ENCODE data around the gene CKAP4. TPM values are rescaled to one million over a fixed set of nuclear protein-coding genes. Genes with fewer than 3 reads are reported as not detected.

The CKAP4 gene
- polyA plus RNA-seq, 2 of the 4 experiments (the other 2 are of a cell fraction) = 70.4 to 108 TPM

DNA sequence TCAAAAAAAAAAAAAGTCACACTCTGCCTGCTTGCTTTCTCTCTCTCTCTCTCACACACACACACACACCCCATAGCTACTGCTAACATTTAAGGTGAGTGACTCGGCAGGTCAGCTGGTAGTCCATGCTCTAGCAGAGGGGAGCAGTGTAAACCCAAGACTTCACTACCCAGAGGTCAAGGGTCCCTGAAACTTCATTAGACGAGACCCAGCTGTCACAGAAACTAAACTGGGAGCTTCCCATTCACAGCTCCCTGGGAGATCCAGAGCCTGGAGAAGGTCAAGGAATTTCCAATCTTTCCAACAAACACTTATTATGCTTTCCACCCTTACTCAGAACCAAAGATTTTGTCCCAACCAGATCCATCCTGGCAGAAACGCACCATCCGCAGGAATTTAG, 33.2 kb downstream of the CKAP4 start:
- TF ChIP-seq ZNF302 (CRISPR knock-in tag; IDR thresholded peaks at IDR 0.05) (no peak), BHLHE40 (IDR thresholded peaks at IDR 0.05; ENCODE audit: low read depth, low read length) (no peak), HOXA7 (CRISPR knock-in tag; IDR thresholded peaks at IDR 0.05) (no peak), FOSL2 (IDR thresholded peaks at IDR 0.05) (no peak), FOSL2 (CRISPR knock-in tag; IDR thresholded peaks at IDR 0.05) (no peak), PHF8 (IDR thresholded peaks at IDR 0.05; ENCODE audit: borderline replicate concordance, low read depth) (no peak), JUN (IDR thresholded peaks at IDR 0.05) (no peak), MYC (IDR thresholded peaks at IDR 0.05; ENCODE audit: borderline replicate concordance, low read length) (no peak)
- TF ChIP-seq, protein P1, sequence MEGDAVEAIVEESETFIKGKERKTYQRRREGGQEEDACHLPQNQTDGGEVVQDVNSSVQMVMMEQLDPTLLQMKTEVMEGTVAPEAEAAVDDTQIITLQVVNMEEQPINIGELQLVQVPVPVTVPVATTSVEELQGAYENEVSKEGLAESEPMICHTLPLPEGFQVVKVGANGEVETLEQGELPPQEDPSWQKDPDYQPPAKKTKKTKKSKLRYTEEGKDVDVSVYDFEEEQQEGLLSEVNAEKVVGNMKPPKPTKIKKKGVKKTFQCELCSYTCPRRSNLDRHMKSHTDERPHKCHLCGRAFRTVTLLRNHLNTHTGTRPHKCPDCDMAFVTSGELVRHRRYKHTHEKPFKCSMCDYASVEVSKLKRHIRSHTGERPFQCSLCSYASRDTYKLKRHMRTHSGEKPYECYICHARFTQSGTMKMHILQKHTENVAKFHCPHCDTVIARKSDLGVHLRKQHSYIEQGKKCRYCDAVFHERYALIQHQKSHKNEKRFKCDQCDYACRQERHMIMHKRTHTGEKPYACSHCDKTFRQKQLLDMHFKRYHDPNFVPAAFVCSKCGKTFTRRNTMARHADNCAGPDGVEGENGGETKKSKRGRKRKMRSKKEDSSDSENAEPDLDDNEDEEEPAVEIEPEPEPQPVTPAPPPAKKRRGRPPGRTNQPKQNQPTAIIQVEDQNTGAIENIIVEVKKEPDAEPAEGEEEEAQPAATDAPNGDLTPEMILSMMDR (IDR thresholded peaks at IDR 0.05) = no peak
- TF ChIP-seq, protein P2, sequence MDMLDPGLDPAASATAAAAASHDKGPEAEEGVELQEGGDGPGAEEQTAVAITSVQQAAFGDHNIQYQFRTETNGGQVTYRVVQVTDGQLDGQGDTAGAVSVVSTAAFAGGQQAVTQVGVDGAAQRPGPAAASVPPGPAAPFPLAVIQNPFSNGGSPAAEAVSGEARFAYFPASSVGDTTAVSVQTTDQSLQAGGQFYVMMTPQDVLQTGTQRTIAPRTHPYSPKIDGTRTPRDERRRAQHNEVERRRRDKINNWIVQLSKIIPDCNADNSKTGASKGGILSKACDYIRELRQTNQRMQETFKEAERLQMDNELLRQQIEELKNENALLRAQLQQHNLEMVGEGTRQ (IDR thresholded peaks at IDR 0.05) = no peak
- ATAC-seq (no peak), DNase-seq (ENCODE audit: low read depth in 1 of 2, low spot score in 1 of 2) (no peak), FAIRE-seq (no peak)
- WGBS (ENCODE audit: missing lambda C conversion rate) = 60% methylated on average over 4 of the region's 4 CpGs
- Histone ChIP-seq H3K4me1 (no peaks in the 10 kb centered on the region), H3K27ac (no peak overlapping the region), H3K4me3 (no peak overlapping the region), H3K9me3 (peaks cover 36% of the 10 kb centered on the region), H3K4me2 (no peak overlapping the region)
- ChIA-PET CTCF (interaction anchor here (0.6 to 5.2 kb wide), 4 partner anchors 9 to 794 kb away, joined by 3 to 29 read pairs (median 8); no protein-coding TSS in a partner anchor), POLR2A (no interaction called here)

DNA sequence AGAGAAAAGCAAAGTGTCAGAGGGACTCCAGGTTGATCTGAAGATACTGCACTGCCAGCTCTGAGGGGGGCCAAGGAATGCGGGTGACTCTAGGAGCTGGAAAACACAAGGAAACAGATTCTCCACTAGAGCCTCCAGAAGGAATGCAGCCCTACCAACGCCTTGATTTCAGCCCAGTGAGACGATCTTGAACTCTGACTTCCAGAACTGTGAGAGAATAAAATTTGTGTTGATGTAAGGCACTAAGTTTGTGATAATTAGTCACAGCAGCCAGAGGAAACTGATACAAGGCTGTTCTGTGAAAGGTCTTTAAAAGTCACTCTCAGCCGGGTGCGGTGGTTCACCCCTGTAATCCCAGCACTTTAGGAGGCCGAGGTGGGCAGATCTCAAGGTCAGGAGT, 34.2 kb downstream of the CKAP4 start:
- Histone ChIP-seq H3K27ac (no peak overlapping the region), H3K4me3 (no peak overlapping the region), H3K4me2 (no peak overlapping the region), H3K9me3 (peaks cover 29% of the 10 kb centered on the region), H3K4me1 (no peaks in the 10 kb centered on the region)
- CTCF ChIA-PET = interaction anchor here (0.9 to 5.2 kb wide), 4 partner anchors 10 to 793 kb away, joined by 3 to 29 read pairs (median 8); no protein-coding TSS in a partner anchor
- ATAC-seq (no peak), DNase-seq (ENCODE audit: low read depth in 1 of 2, low spot score in 1 of 2) (no peak), FAIRE-seq (no peak)
- TF ChIP-seq ZC3H11A (IDR thresholded peaks at IDR 0.05) = no peak
- TF ChIP-seq ESRRA (IDR thresholded peaks at IDR 0.05; ENCODE audit: borderline replicate concordance, low read length) = no peak
- no peak for TF ChIP-seq PHF8 (IDR thresholded peaks at IDR 0.05; ENCODE audit: borderline replicate concordance, low read depth)
- no peak for TF ChIP-seq MAFK (IDR thresholded peaks at IDR 0.05; ENCODE audit: partially characterized antibody)
- TF ChIP-seq, protein P1 (IDR thresholded peaks at IDR 0.05) = no peak
- no peak for TF ChIP-seq BHLHE40 (IDR thresholded peaks at IDR 0.05; ENCODE audit: low read depth, low read length)
- TF ChIP-seq SMC3 (IDR thresholded peaks at IDR 0.05) = no peak
- TF ChIP-seq POLR2A (IDR thresholded peaks at IDR 0.05; ENCODE audit: low read length) = no peak
- TF ChIP-seq, protein P3, sequence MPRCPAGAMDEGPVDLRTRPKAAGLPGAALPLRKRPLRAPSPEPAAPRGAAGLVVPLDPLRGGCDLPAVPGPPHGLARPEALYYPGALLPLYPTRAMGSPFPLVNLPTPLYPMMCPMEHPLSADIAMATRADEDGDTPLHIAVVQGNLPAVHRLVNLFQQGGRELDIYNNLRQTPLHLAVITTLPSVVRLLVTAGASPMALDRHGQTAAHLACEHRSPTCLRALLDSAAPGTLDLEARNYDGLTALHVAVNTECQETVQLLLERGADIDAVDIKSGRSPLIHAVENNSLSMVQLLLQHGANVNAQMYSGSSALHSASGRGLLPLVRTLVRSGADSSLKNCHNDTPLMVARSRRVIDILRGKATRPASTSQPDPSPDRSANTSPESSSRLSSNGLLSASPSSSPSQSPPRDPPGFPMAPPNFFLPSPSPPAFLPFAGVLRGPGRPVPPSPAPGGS (IDR thresholded peaks at IDR 0.05) = no peak
- TF ChIP-seq, protein P4, sequence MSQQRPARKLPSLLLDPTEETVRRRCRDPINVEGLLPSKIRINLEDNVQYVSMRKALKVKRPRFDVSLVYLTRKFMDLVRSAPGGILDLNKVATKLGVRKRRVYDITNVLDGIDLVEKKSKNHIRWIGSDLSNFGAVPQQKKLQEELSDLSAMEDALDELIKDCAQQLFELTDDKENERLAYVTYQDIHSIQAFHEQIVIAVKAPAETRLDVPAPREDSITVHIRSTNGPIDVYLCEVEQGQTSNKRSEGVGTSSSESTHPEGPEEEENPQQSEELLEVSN (IDR thresholded peaks at IDR 0.05; ENCODE audit: borderline replicate concordance, low read depth) = no peak
- no peak for TF ChIP-seq RNF2 (IDR thresholded peaks at IDR 0.05; ENCODE audit: borderline replicate concordance, low read depth)
- TF ChIP-seq, protein P5, sequence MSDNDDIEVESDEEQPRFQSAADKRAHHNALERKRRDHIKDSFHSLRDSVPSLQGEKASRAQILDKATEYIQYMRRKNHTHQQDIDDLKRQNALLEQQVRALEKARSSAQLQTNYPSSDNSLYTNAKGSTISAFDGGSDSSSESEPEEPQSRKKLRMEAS (IDR thresholded peaks at IDR 0.05) = no peak
- no peak for TF ChIP-seq POLR2AphosphoS2 (conservative IDR thresholded peaks at IDR 0.05; ENCODE audit: low read length)
- TF ChIP-seq EHF (CRISPR knock-in tag; IDR thresholded peaks at IDR 0.05) = no peak
- no peak for TF ChIP-seq ZFP36 (IDR thresholded peaks at IDR 0.05; ENCODE audit: borderline replicate concordance, partially characterized antibody)
- TF ChIP-seq, protein P2 (IDR thresholded peaks at IDR 0.05) = no peak
- no peak for TF ChIP-seq GATA3 (IDR thresholded peaks at IDR 0.05; ENCODE audit: borderline replicate concordance)
- POLR2A ChIA-PET = interaction anchor here (0.5 kb wide), 1 partner anchor 143 kb away, joined by 3 read pairs; no protein-coding TSS in a partner anchor
- 71% methylated on average over 6 of the region's 6 CpGs for WGBS (ENCODE audit: missing lambda C conversion rate)
